IMR-90 (cell line): ENCODE measurements around the gene SLN. TPM values are rescaled to one million over a fixed set of nuclear protein-coding genes. Genes with fewer than 3 reads are reported as not detected.

Experiments
- ATAC-seq: fragments of 200-7000 bp; cut with Tn5 transposase; 2 replicates; pipeline ENCODE4 v1.9.1; 2020; ENCODE audit warnings: low read depth, mild to moderate bottlenecking, moderate library complexity
- BruUV-seq: library from RNA; stranded (reverse); fragments of 400-500 nt; replicated peaks from 2 replicates; lab custom pipeline; 2021; lab: Mats Ljungman, UMichigan
- CTCF ChIA-PET: fragments of 300-600 bp; formaldehyde crosslinking; extraction: SDS; loops from one replicate; lab custom pipeline; 2021; ENCODE audit warnings: antibody characterized with exemption; lab: Yijun Ruan, JAX
- POLR2A ChIA-PET: fragments of 300-600 bp; sonication (Branson Sonifier 250); formaldehyde crosslinking; loops from one replicate; lab custom pipeline; 2022; ENCODE audit warnings: antibody characterized with exemption; ENCODE audit not compliant: unreplicated experiment; lab: Charles Lee
- DNase-seq: peaks from one replicate; pipeline ENCODE4 v3.0.0; 2013
- H2AFZ ChIP-seq: replicated peaks from 2 replicates; pipeline ENCODE3; 2013; ENCODE audit warnings: low read length, mild to moderate bottlenecking; ENCODE audit not compliant: poor library complexity
- H2AK5ac ChIP-seq: 2 replicates; pipeline ENCODE4 v1.6.1; 2013; ENCODE audit warnings: low read depth, low read length, inconsistent platforms
- H2AK9ac ChIP-seq: replicated peaks from 2 replicates; pipeline ENCODE3; 2013; ENCODE audit warnings: mild to moderate bottlenecking, low read depth, low read length, moderate library complexity; ENCODE audit not compliant: poor library complexity
- H2BK120ac ChIP-seq: 2 replicates; pipeline ENCODE4 v1.6.1; 2013; ENCODE audit warnings: low read depth, low read length, inconsistent platforms
- H2BK15ac ChIP-seq: 3 replicates; pipeline ENCODE4 v1.6.1; 2013; ENCODE audit warnings: low read depth, low read length, inconsistent platforms
- H2BK20ac ChIP-seq: 2 replicates; pipeline ENCODE4 v1.6.1; 2013; ENCODE audit warnings: low read depth, mild to moderate bottlenecking, inconsistent platforms, low read length, moderate library complexity
- H2BK5ac ChIP-seq: 2 replicates; pipeline ENCODE4 v1.6.1; 2013; ENCODE audit warnings: mild to moderate bottlenecking, low read depth, low read length, inconsistent platforms; ENCODE audit not compliant: poor library complexity, severe bottlenecking
- H3K14ac ChIP-seq: replicated peaks from 2 replicates; pipeline ENCODE4 v1.6.1; 2013; ENCODE audit warnings: low read depth, low read length, inconsistent platforms
- H3K18ac ChIP-seq: 2 replicates; pipeline ENCODE4 v1.6.1; 2013; ENCODE audit warnings: low read depth, low read length, control low read depth
- H3K23ac ChIP-seq: 2 replicates; pipeline ENCODE4 v1.6.1; 2013; ENCODE audit warnings: low read depth, low read length, inconsistent platforms
- H3K27ac ChIP-seq: 2 replicates; pipeline ENCODE4 v1.5.1; 2013; ENCODE audit warnings: mild to moderate bottlenecking, control low read depth, low read length; ENCODE audit not compliant: insufficient read depth
- H3K27me3 ChIP-seq: 2 replicates; pipeline ENCODE4 v1.6.1; 2013; ENCODE audit warnings: low read length; ENCODE audit not compliant: control insufficient read depth, insufficient read depth
- H3K36me3 ChIP-seq: 2 replicates; pipeline ENCODE4 v1.6.1; 2013; ENCODE audit warnings: low read length, mixed read lengths; ENCODE audit not compliant: control insufficient read depth, insufficient read depth
- H3K4ac ChIP-seq: 2 replicates; pipeline ENCODE4 v1.6.1; 2013; ENCODE audit warnings: low read depth, low read length, inconsistent platforms
- H3K4me1 ChIP-seq: 2 replicates; pipeline ENCODE4 v1.6.1; 2013; ENCODE audit warnings: low read length, mixed read lengths; ENCODE audit not compliant: control insufficient read depth, insufficient read depth
- H3K4me2 ChIP-seq: 2 replicates; pipeline ENCODE4 v1.6.1; 2013; ENCODE audit warnings: low read depth, mild to moderate bottlenecking, control low read depth, low read length, moderate library complexity
- H3K4me3 ChIP-seq: 2 replicates; pipeline ENCODE4 v1.5.1; 2013; ENCODE audit warnings: low read depth, mild to moderate bottlenecking, control low read depth, low read length, moderate library complexity; ENCODE audit not compliant: insufficient read depth
- H3K56ac ChIP-seq: 2 replicates; pipeline ENCODE4 v1.6.1; 2013; ENCODE audit warnings: low read length, inconsistent platforms; ENCODE audit not compliant: insufficient read depth; ENCODE audit errors: extremely low read depth
- H3K79me1 ChIP-seq, 2 experiments: 2 replicates each; pipeline ENCODE4 v1.6.1; 2013; ENCODE audit warnings: low read length in 2 of 2, inconsistent platforms in 1 of 2, low read depth in 1 of 2
- H3K9ac ChIP-seq: 2 replicates; pipeline ENCODE4 v1.6.1; 2013; ENCODE audit warnings: low read depth, low read length, control low read depth
- H3K9me1 ChIP-seq: 2 replicates; pipeline ENCODE4 v1.6.1; 2013; ENCODE audit warnings: low read length, inconsistent platforms; ENCODE audit not compliant: insufficient read depth
- H3K9me3 ChIP-seq: 2 replicates; pipeline ENCODE4 v1.6.1; 2013; ENCODE audit warnings: low read length; ENCODE audit not compliant: control insufficient read depth, insufficient read depth
- H4K20me1 ChIP-seq: 2 replicates; pipeline ENCODE4 v1.6.1; 2013; ENCODE audit warnings: low read length, inconsistent platforms; ENCODE audit not compliant: insufficient read depth
- H4K5ac ChIP-seq: 2 replicates; pipeline ENCODE4 v1.6.1; 2013; ENCODE audit warnings: mild to moderate bottlenecking, low read depth, low read length, control low read depth
- H4K8ac ChIP-seq, 2 experiments: 2 replicates each; pipeline ENCODE4 v1.6.1; 2013; ENCODE audit warnings: low read depth in 2 of 2, low read length in 2 of 2, control low read depth in 1 of 2, inconsistent platforms in 1 of 2
- H4K91ac ChIP-seq: 2 replicates; pipeline ENCODE4 v1.6.1; 2013; ENCODE audit warnings: low read depth, low read length, inconsistent platforms; ENCODE audit not compliant: insufficient read depth
- MXI1 ChIP-seq: IDR thresholded peaks from 2 replicates; pipeline ENCODE4 v1.6.1; 2012; ENCODE audit warnings: low read depth, mild to moderate bottlenecking, low read length, moderate library complexity, borderline replicate concordance
- SMC3 ChIP-seq: fragments of 150-350 bp; IDR thresholded peaks from 2 replicates; pipeline ENCODE4 v1.6.1; 2016; ENCODE audit warnings: low read depth, mild to moderate bottlenecking, antibody characterized with exemption, low read length, moderate library complexity
- WGBS, 2 experiments: methylation state at CpG; one replicate each; pipeline versions ENCODE4 v1.1.5 to v1.1.7; 2013; ENCODE audit warnings: missing lambda C conversion rate in 2 of 2; ENCODE audit not compliant: insufficient read length in 1 of 2; ENCODE audit errors: extremely low coverage in 2 of 2; 5-methylcytosine and 5-hydroxymethylcytosine counted together
- dilution Hi-C: fragments of 300-500 bp; cut with HindIII; formaldehyde crosslinking; loops from one replicate; pipeline ENCODE4 v1.14.3; 2018; ENCODE audit warnings: low sequenced_read_pairs; ENCODE audit not compliant: unreplicated experiment
- in situ Hi-C: fragments of 300-500 bp; cut with MboI; formaldehyde crosslinking; loops from 3 replicates; pipeline ENCODE4 v1.14.3; 2019; ENCODE audit warnings: low sequenced_read_pairs, inconsistent platforms, mixed read lengths
- intact Hi-C: fragments of 100-400 bp; cut with micrococcal nuclease; formaldehyde crosslinking; loops from 2 replicates; pipeline ENCODE4 v1.10.0; 2022
- polyA plus RNA-seq, 3 experiments: library from polyadenylated mRNA; depleted of rRNA; stranded (reverse); fragments of >200 nt; gene quantifications; 2 replicates each; pipeline ENCODE4 v1.2.3, GENCODE V29; 2012; ENCODE audit warnings: low replicate concordance in 1 of 3
- total RNA-seq: library from RNA; depleted of rRNA; stranded (reverse); fragments of >200 nt; gene quantifications from 2 replicates; pipeline ENCODE4 v1.2.3, GENCODE V29; 2012

Gene SLN
- total and polyA plus RNA-seq, 2 of the 4 experiments (the other 2 are of a cell fraction): not detected

GRCh38 chr11:107702723-107703122 lies 9.1 kb downstream of the SLN start:
- Histone ChIP-seq H3K9ac (no peak overlapping the region), H3K27ac (no peak overlapping the region), H3K18ac (no peak overlapping the region), H3K9me1 (no peaks in the 10 kb centered on the region), H3K79me1 (no peaks in the 10 kb centered on the region), H3K9me3 (no peaks in the 10 kb centered on the region), H3K23ac (no peak overlapping the region), H2BK5ac (no peak overlapping the region), H3K56ac (no peak overlapping the region), H2AK5ac (no peak overlapping the region), H2BK15ac (no peak overlapping the region), H3K4me1 (peaks cover 4% of the 10 kb centered on the region), H3K4ac (no peak overlapping the region), H2BK20ac (no peak overlapping the region), H2BK120ac (no peak overlapping the region), H3K27me3 (no peaks in the 10 kb centered on the region), H2AFZ (no peak overlapping the region), H4K20me1 (no peaks in the 10 kb centered on the region), H3K14ac (no peak overlapping the region), H3K4me2 (no peak overlapping the region; the same call in 1 of the 2 replicates), H2AK9ac (no peak overlapping the region), H4K91ac (no peak overlapping the region), H4K5ac (no peak overlapping the region), H4K8ac (no peak overlapping the region), H3K4me3 (no peak overlapping the region), H3K36me3 (no peaks in the 10 kb centered on the region)
- dilution Hi-C loops (no loop called here), intact Hi-C loops (no loop called here), in situ Hi-C loops (no loop called here)
- WGBS, 2 experiments: no CpG with 5 or more reads among the region's 2 CpGs
- ChIA-PET POLR2A (no interaction called here), CTCF (no interaction called here)
- DNase-seq (peak; percentile 28), ATAC-seq (peak; percentile 22)
- TF ChIP-seq SMC3: no peak
- no peak for TF ChIP-seq MXI1
- no TSS peak for BruUV-seq
